Stimulated activated CD8-positive, alpha-beta memory T cell treated with anti-CD3 and anti-CD28 coated beads, Interleukin-7, amount 100 ng/mL, for 4 hours (primary cell): Measurements from ENCODE around the gene KCNMA1.

Experiments used
- DNase-seq, 2 donors: peaks; one replicate each; pipeline ENCODE4 v3.0.0-alpha.2; 2020; ENCODE audit warnings: low read depth in 2 of 2

Gene KCNMA1

GRCh38 chr10:77022671-77023070, 614.9 kb downstream of the KCNMA1 start:
- DNase-seq: no peak

GRCh38 chr10:77021966-77022490, 615.6 kb downstream of the KCNMA1 start:
- no peak for DNase-seq

- DNase-seq: no peak
These were observed 617.1 kb downstream of the KCNMA1 start for GRCh38 chr10:77020426-77021040.

GRCh38 chr10:77016855-77017254, 620.8 kb downstream of the KCNMA1 start:
- no peak for DNase-seq

GRCh38 chr10:77016278-77016815, 621.3 kb downstream of the KCNMA1 start:
- DNase-seq: no peak

GRCh38 chr10:77015360-77015759, 622.2 kb downstream of the KCNMA1 start:
- no peak for DNase-seq

- DNase-seq: no peak
These were observed 624.7 kb downstream of the KCNMA1 start for GRCh38 chr10:77012812-77013500.

GRCh38 chr10:77011874-77012811, 625.5 kb downstream of the KCNMA1 start:
- DNase-seq: no peak

GRCh38 chr10:77010430-77010829, 627.2 kb downstream of the KCNMA1 start:
- no peak for DNase-seq

- no peak for DNase-seq
These were observed 629.8 kb downstream of the KCNMA1 start for GRCh38 chr10:77007834-77008233.

- DNase-seq: no peak
These were observed 630.6 kb downstream of the KCNMA1 start for GRCh38 chr10:77006836-77007511.

- DNase-seq: no peak
These were observed 631.7 kb downstream of the KCNMA1 start for GRCh38 chr10:77005871-77006270.

- DNase-seq: no peak
These were observed 632.6 kb downstream of the KCNMA1 start for GRCh38 chr10:77004917-77005564.

- DNase-seq: no peak
These were observed 634.7 kb downstream of the KCNMA1 start for GRCh38 chr10:77002872-77003271.

GRCh38 chr10:77001206-77001605, 636.4 kb downstream of the KCNMA1 start:
- no peak for DNase-seq

- DNase-seq: no peak
These were observed 639.2 kb downstream of the KCNMA1 start for GRCh38 chr10:76998451-76998850.

- DNase-seq: no peak
These were observed 640.0 kb downstream of the KCNMA1 start for GRCh38 chr10:76997631-76998030.

GRCh38 chr10:76995023-76995422, 642.6 kb downstream of the KCNMA1 start:
- no peak for DNase-seq

- no peak for DNase-seq
These were observed 644.4 kb downstream of the KCNMA1 start for GRCh38 chr10:76993213-76993612.

- no peak for DNase-seq
These were observed 645.1 kb downstream of the KCNMA1 start for GRCh38 chr10:76992467-76992866.

- DNase-seq: no peak
These were observed 646.0 kb downstream of the KCNMA1 start for GRCh38 chr10:76991621-76992020.
